ENCODE data around the gene DIRAS3. TPM values are rescaled to one million over a fixed set of nuclear protein-coding genes. Genes with fewer than 3 reads are reported as not detected.

Gene DIRAS3
- total RNA-seq, 3 donors from 2014 or later = 0.65 to 1.8 (median 0.90) TPM

- no peak for ATAC-seq
- no peak for TF ChIP-seq CTCF (IDR thresholded peaks at IDR 0.05)
- no peak overlapping the region for H3K4me3 ChIP-seq
- no peaks in the 10 kb centered on the region for H3K9me3 ChIP-seq
- no peaks in the 10 kb centered on the region for H3K36me3 ChIP-seq (ENCODE audit: low read depth)
- intact Hi-C loops (cut with DNase I, micrococcal nuclease) = no loop called here
- no peak for DNase-seq
- H3K4me1 ChIP-seq (ENCODE audit: low read depth) = no peaks in the 10 kb centered on the region
These were observed 25.6 kb downstream of the DIRAS3 start for GRCh38 chr1:68024635-68025338.

- intact Hi-C loops (cut with DNase I, micrococcal nuclease) = no loop called here
- Histone ChIP-seq H3K36me3 (ENCODE audit: low read depth) (no peaks in the 10 kb centered on the region), H3K4me3 (no peak overlapping the region), H3K4me1 (ENCODE audit: low read depth) (no peaks in the 10 kb centered on the region), H3K9me3 (no peaks in the 10 kb centered on the region)
- DNase-seq (no peak), ATAC-seq (no peak)
- TF ChIP-seq CTCF (IDR thresholded peaks at IDR 0.05) = no peak
These were observed 34.0 kb downstream of the DIRAS3 start for GRCh38 chr1:68016381-68016780.

- Histone ChIP-seq H3K36me3 (ENCODE audit: low read depth) (no peaks in the 10 kb centered on the region), H3K4me3 (no peak overlapping the region), H3K9me3 (no peaks in the 10 kb centered on the region), H3K4me1 (ENCODE audit: low read depth) (no peaks in the 10 kb centered on the region)
- intact Hi-C loops (cut with DNase I, micrococcal nuclease) = no loop called here
- no peak for TF ChIP-seq CTCF (IDR thresholded peaks at IDR 0.05)
- no peak for ATAC-seq
- DNase-seq = no peak
These were observed 34.5 kb downstream of the DIRAS3 start for GRCh38 chr1:68015971-68016370.

- intact Hi-C loops (cut with DNase I, micrococcal nuclease) = no loop called here
- H3K36me3 ChIP-seq (ENCODE audit: low read depth) = no peaks in the 10 kb centered on the region
- DNase-seq (no peak), ATAC-seq (no peak)
- H3K4me3 ChIP-seq = no peak overlapping the region
- no peaks in the 10 kb centered on the region for H3K4me1 ChIP-seq (ENCODE audit: low read depth)
- no peak for TF ChIP-seq CTCF (IDR thresholded peaks at IDR 0.05)
- no peaks in the 10 kb centered on the region for H3K9me3 ChIP-seq
These were observed 35.1 kb downstream of the DIRAS3 start for GRCh38 chr1:68015369-68015768.

GRCh38 chr1:68013351-68013750, 37.1 kb downstream of the DIRAS3 start:
- Histone ChIP-seq H3K36me3 (ENCODE audit: low read depth) (no peaks in the 10 kb centered on the region), H3K4me3 (no peak overlapping the region), H3K4me1 (ENCODE audit: low read depth) (no peaks in the 10 kb centered on the region), H3K9me3 (no peaks in the 10 kb centered on the region)
- no peak for DNase-seq
- intact Hi-C loops (cut with DNase I, micrococcal nuclease) = no loop called here
- no peak for ATAC-seq
- no peak for TF ChIP-seq CTCF (IDR thresholded peaks at IDR 0.05)

Data from mucosa of descending colon (tissue), 3 donors.